ENCODE measurements around the gene ARHGEF40.

The ARHGEF40 gene

GRCh38 chr14:21070083-21070609 lies at the start of gene ARHGEF40:
Gene ARHGEF40, plus strand, starts transcription at chr14:21070304. Its CDS starts 93 bp downstream, at chr14:21070397.
- DNase-seq (ENCODE audit: low spot score) = peak; percentile 87

GRCh38 chr14:21020977-21021545 lies 49.0 kb upstream of the ARHGEF40 start:
- DNase-seq (ENCODE audit: low spot score) = no peak

GRCh38 chr14:21022686-21023085 lies 47.4 kb upstream of the ARHGEF40 start:
- no peak for DNase-seq (ENCODE audit: low spot score)

GRCh38 chr14:21023174-21023573 lies 46.9 kb upstream of the ARHGEF40 start:
- no peak for DNase-seq (ENCODE audit: low spot score)

GRCh38 chr14:21023817-21024584 lies 46.1 kb upstream of the ARHGEF40 start:
- DNase-seq (ENCODE audit: low spot score) = no peak

- peak; percentile 83 for DNase-seq (ENCODE audit: low spot score)
These were observed 45.3 kb upstream of the ARHGEF40 start, which contains the start of gene NDRG2 for GRCh38 chr14:21024585-21025370. Gene NDRG2, minus strand, starts transcription at chr14:21025061. Its CDS starts 1,746 bp downstream, at chr14:21023315.

- DNase-seq (ENCODE audit: low spot score) = peak; percentile 73
These were observed 44.5 kb upstream of the ARHGEF40 start for GRCh38 chr14:21025371-21026273.

- no peak for DNase-seq (ENCODE audit: low spot score)
These were observed 43.7 kb upstream of the ARHGEF40 start for GRCh38 chr14:21026274-21026987.

GRCh38 chr14:21026988-21027315 lies 43.2 kb upstream of the ARHGEF40 start:
- no peak for DNase-seq (ENCODE audit: low spot score)

GRCh38 chr14:21029917-21030316 lies 40.2 kb upstream of the ARHGEF40 start, which contains the start of gene TPPP2:
Gene TPPP2, plus strand, starts transcription at chr14:21030217. Its CDS starts 365 bp downstream, at chr14:21030582.
- no peak for DNase-seq (ENCODE audit: low spot score)

- no peak for DNase-seq (ENCODE audit: low spot score)
These were observed 39.6 kb upstream of the ARHGEF40 start for GRCh38 chr14:21030531-21030930.

- DNase-seq (ENCODE audit: low spot score) = no peak
These were observed 37.6 kb upstream of the ARHGEF40 start for GRCh38 chr14:21032326-21033132.

- no peak for DNase-seq (ENCODE audit: low spot score)
These were observed 36.9 kb upstream of the ARHGEF40 start for GRCh38 chr14:21033133-21033698.

GRCh38 chr14:21034707-21035106 lies 35.4 kb upstream of the ARHGEF40 start, which contains the start of gene RNASE13:
Gene RNASE13, minus strand, starts transcription at chr14:21034807. Its CDS starts 519 bp downstream, at chr14:21034288.
- DNase-seq (ENCODE audit: low spot score) = no peak

- no peak for DNase-seq (ENCODE audit: low spot score)
These were observed 33.4 kb upstream of the ARHGEF40 start for GRCh38 chr14:21036751-21037150.

GRCh38 chr14:21037156-21037555 lies 32.9 kb upstream of the ARHGEF40 start:
- peak; percentile 26 for DNase-seq (ENCODE audit: low spot score)

- DNase-seq (ENCODE audit: low spot score) = peak; percentile 89
These were observed 31.4 kb upstream of the ARHGEF40 start for GRCh38 chr14:21038441-21039422.
